Neural progenitor cell (in vitro differentiated cells): ENCODE measurements around the gene CENPP.

ENCODE experiments used
- CTCF ChIP-seq: fragments of 200-600 bp; sonication (generic); IDR thresholded peaks from 2 replicates; pipeline ENCODE4 v1.5.1; 2017; ENCODE audit warnings: antibody characterized with exemption, mild to moderate bottlenecking
- EZH2 ChIP-seq: fragments of 200-600 bp; sonication (generic); IDR thresholded peaks from 2 replicates; pipeline ENCODE4 v1.6.1; 2017; ENCODE audit warnings: antibody characterized with exemption, mild to moderate bottlenecking, moderate library complexity

GRCh38 chr9:92668746-92669526, 343.2 kb downstream of the CENPP start:
- TF ChIP-seq CTCF (no peak), EZH2 (no peak)
